Mesenchymal stem cell (in vitro differentiated cells and primary cell): ENCODE measurements around the gene AFDN.
A peak's percentile ranks its signal among the peaks of the same experiment; 100 is the strongest.

Experiments
- DNase-seq: peaks from one replicate; pipeline ENCODE4 v3.0.0-alpha.2; 2013
- H2AFZ ChIP-seq: one replicate; pipeline ENCODE4 v1.6.1; 2013; ENCODE audit warnings: low read depth, mild to moderate bottlenecking, control low read depth, inconsistent platforms, low read length, moderate library complexity
- H2AK5ac ChIP-seq: 2 replicates; pipeline ENCODE4 v1.6.1; 2013; ENCODE audit warnings: low read length, moderate library complexity, mild to moderate bottlenecking, inconsistent platforms; ENCODE audit not compliant: severe bottlenecking
- H2BK120ac ChIP-seq: one replicate; pipeline ENCODE4 v1.6.1; 2013; ENCODE audit warnings: low read depth, mild to moderate bottlenecking, inconsistent platforms, low read length, moderate library complexity
- H2BK12ac ChIP-seq, 2 experiments: one replicate each; pipeline ENCODE4 v1.6.1; 2013; ENCODE audit warnings: inconsistent platforms in 2 of 2, low read length in 2 of 2, mild to moderate bottlenecking in 2 of 2, moderate library complexity in 2 of 2, control low read depth in 1 of 2
- H2BK15ac ChIP-seq: one replicate; pipeline ENCODE4 v1.6.1; 2013; ENCODE audit warnings: mild to moderate bottlenecking, low read depth, inconsistent platforms; ENCODE audit not compliant: poor library complexity, severe bottlenecking
- H2BK5ac ChIP-seq: 2 replicates; pipeline ENCODE4 v1.6.1; 2013; ENCODE audit warnings: low read depth, mild to moderate bottlenecking, low read length, control low read depth, inconsistent platforms; ENCODE audit not compliant: poor library complexity, severe bottlenecking
- H3K14ac ChIP-seq, 2 experiments: one replicate each; pipeline ENCODE4 v1.6.1; 2013; ENCODE audit warnings: inconsistent platforms in 2 of 2, low read length in 2 of 2, control low read depth in 1 of 2, mild to moderate bottlenecking in 1 of 2, moderate library complexity in 1 of 2
- H3K18ac ChIP-seq, 2 experiments: one replicate each; pipeline ENCODE4 v1.6.1; 2013; ENCODE audit warnings: inconsistent platforms in 2 of 2, low read length in 2 of 2, control low read depth in 1 of 2, low read depth in 1 of 2, mild to moderate bottlenecking in 1 of 2
- H3K23ac ChIP-seq, 2 experiments: one replicate each; pipeline ENCODE4 v1.6.1; 2013; ENCODE audit warnings: inconsistent platforms in 2 of 2, low read length in 2 of 2, mild to moderate bottlenecking in 2 of 2, moderate library complexity in 2 of 2, control low read depth in 1 of 2
- H3K27ac ChIP-seq: 2 replicates; pipeline ENCODE4 v1.5.1; 2013; ENCODE audit warnings: mild to moderate bottlenecking, moderate library complexity, low read length, control low read depth, inconsistent platforms; ENCODE audit not compliant: poor library complexity, severe bottlenecking
- H3K27me3 ChIP-seq, 2 experiments: 2 replicates each; pipeline versions ENCODE4 v1.6.1 to v1.7.0; 2013; ENCODE audit warnings: low read length in 2 of 2, mild to moderate bottlenecking in 2 of 2, moderate library complexity in 2 of 2, control low read depth in 1 of 2, inconsistent platforms in 1 of 2; ENCODE audit not compliant: control insufficient read depth in 1 of 2, insufficient read depth in 1 of 2
- H3K36me3 ChIP-seq, 2 experiments: 2 replicates each; pipeline versions ENCODE4 v1.6.1 to v1.7.0; 2013; ENCODE audit warnings: low read length in 2 of 2, control low read depth in 1 of 2, inconsistent platforms in 1 of 2, low read depth in 1 of 2, mild to moderate bottlenecking in 1 of 2; ENCODE audit not compliant: insufficient read depth in 2 of 2, control insufficient read depth in 1 of 2
- H3K4ac ChIP-seq, 2 experiments: one replicate each; pipeline ENCODE4 v1.6.1; 2013; ENCODE audit warnings: inconsistent platforms in 2 of 2, low read length in 2 of 2, mild to moderate bottlenecking in 2 of 2, moderate library complexity in 2 of 2, control low read depth in 1 of 2, low read depth in 1 of 2
- H3K4me1 ChIP-seq: 2 replicates; pipeline ENCODE4 v1.6.1; 2013; ENCODE audit warnings: low read depth, low read length, control low read depth; ENCODE audit not compliant: control insufficient read depth, insufficient read depth
- H3K4me2 ChIP-seq: 2 replicates; pipeline ENCODE4 v1.6.1; 2013; ENCODE audit warnings: low read length, mild to moderate bottlenecking, inconsistent platforms; ENCODE audit not compliant: poor library complexity, severe bottlenecking
- H3K4me3 ChIP-seq, 2 experiments: 2 replicates each; pipeline versions ENCODE4 v1.5.1 to v1.7.0; 2013; ENCODE audit warnings: low read length in 2 of 2, mild to moderate bottlenecking in 2 of 2, control low read depth in 1 of 2, low read depth in 1 of 2; ENCODE audit not compliant: insufficient read depth in 1 of 2
- H3K79me1 ChIP-seq: replicated peaks from 2 replicates; pipeline ENCODE4 v1.6.1; 2013; ENCODE audit warnings: mild to moderate bottlenecking, control low read depth, low read length, inconsistent platforms; ENCODE audit not compliant: poor library complexity, severe bottlenecking
- H3K9ac ChIP-seq: 2 replicates; pipeline ENCODE4 v1.7.0; 2013; ENCODE audit warnings: mild to moderate bottlenecking, low read length, moderate library complexity
- H3K9me3 ChIP-seq: 2 replicates; pipeline ENCODE4 v1.7.0; 2013; ENCODE audit warnings: mild to moderate bottlenecking, low read length; ENCODE audit not compliant: control insufficient read depth
- H4K8ac ChIP-seq: one replicate; pipeline ENCODE4 v1.6.1; 2013; ENCODE audit warnings: inconsistent platforms, mild to moderate bottlenecking, low read length, moderate library complexity
- H4K91ac ChIP-seq: one replicate; pipeline ENCODE4 v1.6.1; 2013; ENCODE audit warnings: mild to moderate bottlenecking, low read length, inconsistent platforms
- WGBS: methylation state at CpG from one replicate; pipeline ENCODE4 v1.1.7; 2013; ENCODE audit warnings: mixed read lengths; 5-methylcytosine and 5-hydroxymethylcytosine counted together

The AFDN gene

DNA sequence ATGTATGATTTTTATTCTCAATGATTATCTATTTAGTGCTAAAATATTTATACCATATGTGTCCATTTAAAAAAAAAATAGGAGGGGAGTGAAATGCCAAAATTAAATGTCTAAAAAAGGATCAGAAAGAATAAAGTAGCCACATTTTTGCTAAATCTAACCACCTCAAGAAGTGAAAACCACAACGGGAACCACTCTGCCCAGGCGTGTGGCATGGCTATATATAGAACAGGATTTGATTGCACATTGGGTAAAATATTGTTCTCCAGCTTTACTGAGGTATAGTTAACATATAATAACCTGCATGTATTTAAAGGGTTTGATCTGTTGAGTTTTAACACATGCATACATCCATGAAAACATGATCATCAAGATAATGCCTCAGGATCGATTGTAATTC is 19.0 kb upstream of the AFDN start:
- Histone ChIP-seq H2BK120ac (no peak overlapping the region), H3K9ac (no peak overlapping the region)

DNA sequence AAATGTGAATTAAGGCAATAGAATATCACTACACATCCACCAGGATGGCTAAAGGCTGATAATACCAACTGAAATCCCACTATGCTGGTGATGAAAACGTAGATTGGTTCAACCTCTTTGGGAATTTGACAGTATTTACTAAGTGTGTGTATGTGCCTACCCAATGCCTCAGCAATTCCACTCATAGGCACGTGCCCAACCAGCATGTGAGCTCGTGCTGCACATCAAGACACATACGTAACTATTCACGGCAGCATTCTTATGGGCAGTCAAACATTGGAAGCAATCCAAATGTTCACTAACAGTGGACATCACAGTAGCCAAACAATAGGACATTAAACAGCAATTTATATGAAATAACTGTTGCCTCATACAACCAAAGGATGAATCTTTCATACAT is 15.7 kb upstream of the AFDN start:
- WGBS = 88% methylated on average over 5 of the region's 5 CpGs
- H4K91ac ChIP-seq = no peak overlapping the region
- H3K4ac ChIP-seq = no peak overlapping the region
- H4K8ac ChIP-seq = no peak overlapping the region
- no peak overlapping the region for H3K4me2 ChIP-seq
- H2AFZ ChIP-seq = no peak overlapping the region
- H3K9ac ChIP-seq = no peak overlapping the region
- H3K14ac ChIP-seq = no peak overlapping the region
- H2BK12ac ChIP-seq = peak overlapping the region; percentile 29 to 61
- no peak overlapping the region for H2AK5ac ChIP-seq
- H3K4me3 ChIP-seq = no peak overlapping the region
- DNase-seq = no peak
- H3K36me3 ChIP-seq = no peaks in the 10 kb centered on the region
- H2BK120ac ChIP-seq = no peak overlapping the region
- no peak overlapping the region for H3K27ac ChIP-seq
- peaks cover 0 to 2% of the 10 kb centered on the region in 2 experiments for H3K27me3 ChIP-seq
- H3K4me1 ChIP-seq = no peaks in the 10 kb centered on the region
- no peak overlapping the region for H3K18ac ChIP-seq
- no peak overlapping the region for H2BK5ac ChIP-seq
- H3K23ac ChIP-seq = no peak overlapping the region
- no peaks in the 10 kb centered on the region for H3K79me1 ChIP-seq
- H3K9me3 ChIP-seq = no peaks in the 10 kb centered on the region
- no peak overlapping the region for H2BK15ac ChIP-seq

More for the DNA sequence above, 19.0 kb upstream of the AFDN start:
- no peak overlapping the region for H3K4ac ChIP-seq
- 80% methylated on average over 2 of the region's 3 CpGs for WGBS
- H2BK5ac ChIP-seq = no peak overlapping the region
- no peak overlapping the region for H2AFZ ChIP-seq
- no peak overlapping the region for H3K4me2 ChIP-seq
- H3K27ac ChIP-seq = no peak overlapping the region
- no peak overlapping the region for H3K4me3 ChIP-seq
- no peak overlapping the region for H2BK12ac ChIP-seq
- peaks cover 4% of the 10 kb centered on the region in 2 experiments for H3K27me3 ChIP-seq
- no peak overlapping the region for H2BK15ac ChIP-seq
- H3K79me1 ChIP-seq = no peaks in the 10 kb centered on the region
- no peak overlapping the region for H3K14ac ChIP-seq
- no peaks in the 10 kb centered on the region for H3K4me1 ChIP-seq
- DNase-seq = no peak
- no peak overlapping the region for H4K8ac ChIP-seq
- H4K91ac ChIP-seq = no peak overlapping the region
- no peaks in the 10 kb centered on the region for H3K36me3 ChIP-seq
- no peak overlapping the region for H3K18ac ChIP-seq
- H2AK5ac ChIP-seq = no peak overlapping the region
- no peak overlapping the region for H3K23ac ChIP-seq
- H3K9me3 ChIP-seq = no peaks in the 10 kb centered on the region

DNA sequence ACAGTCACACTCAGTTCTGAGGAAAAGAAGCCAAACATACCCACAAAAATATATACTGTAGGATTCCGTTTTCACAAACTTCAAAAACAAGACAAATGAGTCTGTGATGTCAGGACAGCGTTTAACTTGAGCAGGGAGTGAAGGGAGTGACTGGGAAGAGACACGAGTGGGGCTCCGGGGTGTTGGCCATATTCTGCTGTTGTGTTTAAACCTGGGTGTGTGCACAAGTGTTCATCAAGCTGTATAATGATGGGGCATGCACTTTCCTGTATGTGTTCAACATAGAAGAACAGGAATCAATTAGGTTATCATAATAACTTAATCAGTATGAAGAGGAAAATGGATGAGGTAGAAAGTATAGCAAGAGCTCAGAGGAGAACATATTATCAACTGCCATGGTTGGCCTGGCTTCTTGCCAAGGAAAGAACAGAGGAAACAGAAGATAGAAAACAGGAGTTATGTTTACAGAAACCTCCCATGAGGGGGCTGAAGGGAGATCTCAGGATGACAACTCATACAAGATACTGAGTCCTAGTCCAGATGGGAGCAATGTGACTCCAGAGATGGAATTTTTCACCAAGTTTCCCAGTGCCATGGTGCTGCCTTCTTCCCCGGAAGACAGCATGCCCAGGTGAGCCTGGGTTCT is 15.1 kb upstream of the AFDN start:
- H3K27me3 ChIP-seq = peaks cover 0 to 2% of the 10 kb centered on the region in 2 experiments
- H3K4ac ChIP-seq = no peak overlapping the region
- H3K79me1 ChIP-seq = no peaks in the 10 kb centered on the region
- no peak overlapping the region for H3K23ac ChIP-seq
- no peak overlapping the region for H3K4me3 ChIP-seq
- H3K9ac ChIP-seq = no peak overlapping the region
- no peak overlapping the region for H3K27ac ChIP-seq
- no peak overlapping the region for H2BK120ac ChIP-seq
- peak overlapping the region; percentile 7 for H4K91ac ChIP-seq
- H3K9me3 ChIP-seq = no peaks in the 10 kb centered on the region
- H2BK12ac ChIP-seq = peak overlapping the region in 1 of 2 experiments; percentile 80
- H4K8ac ChIP-seq = no peak overlapping the region
- peak; percentile 31 for DNase-seq
- H2AFZ ChIP-seq = no peak overlapping the region
- H3K36me3 ChIP-seq = no peaks in the 10 kb centered on the region
- no peak overlapping the region for H3K14ac ChIP-seq
- H3K4me2 ChIP-seq = no peak overlapping the region
- no peaks in the 10 kb centered on the region for H3K4me1 ChIP-seq
- no peak overlapping the region for H3K18ac ChIP-seq
- no peak overlapping the region for H2BK15ac ChIP-seq
- H2BK5ac ChIP-seq = no peak overlapping the region
- 86% methylated on average over 5 of the region's 5 CpGs for WGBS
- no peak overlapping the region for H2AK5ac ChIP-seq

GRCh38 chr6:167812088-167812487 is 14.6 kb upstream of the AFDN start:
- Histone ChIP-seq H3K23ac (no peak overlapping the region), H4K91ac (peak overlapping the region; percentile 7)
- 100% methylated on average over 2 of the region's 2 CpGs for WGBS

More at GRCh38 chr6:167812088-167812487, 14.6 kb upstream of the AFDN start:
- Histone ChIP-seq H3K36me3 (no peaks in the 10 kb centered on the region), H3K9ac (no peak overlapping the region), H2BK12ac (peak overlapping the region in 1 of 2 experiments; percentile 80), H3K18ac (no peak overlapping the region), H2AFZ (no peak overlapping the region), H2BK120ac (no peak overlapping the region), H3K4ac (no peak overlapping the region), H3K4me1 (no peaks in the 10 kb centered on the region), H3K27ac (no peak overlapping the region), H3K14ac (no peak overlapping the region), H3K79me1 (no peaks in the 10 kb centered on the region), H3K4me2 (no peak overlapping the region), H2AK5ac (no peak overlapping the region), H4K8ac (no peak overlapping the region), H3K9me3 (no peaks in the 10 kb centered on the region), H3K4me3 (no peak overlapping the region), H2BK15ac (no peak overlapping the region), H3K27me3 (peaks cover 0 to 2% of the 10 kb centered on the region in 2 experiments), H2BK5ac (no peak overlapping the region)
- DNase-seq = no peak
